ENCODE data around the gene RHD.
"Not testable (repeated sequence)": the region's sequence is repeated elsewhere in the genome, so short reads cannot be mapped to it uniquely, and the experiment has no call there.

The RHD gene

DNA sequence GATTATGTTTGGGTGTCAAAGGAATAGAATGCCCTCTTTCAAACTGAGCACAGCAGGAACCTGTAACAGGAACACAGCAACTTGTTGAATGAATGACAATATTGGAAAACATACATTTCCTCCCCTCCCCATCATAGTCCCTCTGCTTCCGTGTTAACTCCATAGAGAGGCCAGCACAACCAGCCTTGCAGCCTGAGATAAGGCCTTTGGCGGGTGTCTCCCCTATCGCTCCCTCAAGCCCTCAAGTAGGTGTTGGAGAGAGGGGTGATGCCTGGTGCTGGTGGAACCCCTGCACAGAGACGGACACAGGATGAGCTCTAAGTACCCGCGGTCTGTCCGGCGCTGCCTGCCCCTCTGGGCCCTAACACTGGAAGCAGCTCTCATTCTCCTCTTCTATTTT lies at the start of gene RHD:
Gene RHD (plus strand): TSS at position 272 of the 400 bp plus-strand sequence. CDS start 39 bp downstream, at position 311.
- H3K4me3 ChIP-seq (ENCODE audit: low read depth, low read length); DNase-seq (ENCODE audit: low read depth): not testable (repeated sequence)

DNA sequence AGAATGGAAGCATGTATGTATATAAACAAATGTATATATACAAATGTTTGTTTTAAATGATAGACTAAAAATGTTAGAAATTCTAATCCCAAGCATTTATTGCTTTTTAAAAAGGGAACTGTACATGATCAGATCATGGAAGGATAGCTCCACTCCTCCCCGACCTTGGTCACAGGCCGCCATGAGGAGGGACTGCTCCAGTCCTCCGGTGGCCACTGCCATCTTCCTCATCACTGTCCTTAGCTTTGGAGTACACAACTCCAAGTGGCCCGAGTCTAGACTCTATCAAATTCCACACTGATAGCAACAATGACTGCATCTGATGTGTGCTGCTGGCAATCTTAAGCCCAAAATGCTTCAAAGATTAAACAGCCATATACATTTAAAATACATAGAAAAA lies 49.7 kb upstream of the RHD start:
- TF ChIP-seq, protein P1, sequence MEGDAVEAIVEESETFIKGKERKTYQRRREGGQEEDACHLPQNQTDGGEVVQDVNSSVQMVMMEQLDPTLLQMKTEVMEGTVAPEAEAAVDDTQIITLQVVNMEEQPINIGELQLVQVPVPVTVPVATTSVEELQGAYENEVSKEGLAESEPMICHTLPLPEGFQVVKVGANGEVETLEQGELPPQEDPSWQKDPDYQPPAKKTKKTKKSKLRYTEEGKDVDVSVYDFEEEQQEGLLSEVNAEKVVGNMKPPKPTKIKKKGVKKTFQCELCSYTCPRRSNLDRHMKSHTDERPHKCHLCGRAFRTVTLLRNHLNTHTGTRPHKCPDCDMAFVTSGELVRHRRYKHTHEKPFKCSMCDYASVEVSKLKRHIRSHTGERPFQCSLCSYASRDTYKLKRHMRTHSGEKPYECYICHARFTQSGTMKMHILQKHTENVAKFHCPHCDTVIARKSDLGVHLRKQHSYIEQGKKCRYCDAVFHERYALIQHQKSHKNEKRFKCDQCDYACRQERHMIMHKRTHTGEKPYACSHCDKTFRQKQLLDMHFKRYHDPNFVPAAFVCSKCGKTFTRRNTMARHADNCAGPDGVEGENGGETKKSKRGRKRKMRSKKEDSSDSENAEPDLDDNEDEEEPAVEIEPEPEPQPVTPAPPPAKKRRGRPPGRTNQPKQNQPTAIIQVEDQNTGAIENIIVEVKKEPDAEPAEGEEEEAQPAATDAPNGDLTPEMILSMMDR (IDR thresholded peaks at IDR 0.05; ENCODE audit: low read depth, low read length, missing control alignments), result no peak
- H3K4me3 ChIP-seq (ENCODE audit: low read depth, low read length), result no peak overlapping the region
- no peak for DNase-seq (ENCODE audit: low read depth)

DNA sequence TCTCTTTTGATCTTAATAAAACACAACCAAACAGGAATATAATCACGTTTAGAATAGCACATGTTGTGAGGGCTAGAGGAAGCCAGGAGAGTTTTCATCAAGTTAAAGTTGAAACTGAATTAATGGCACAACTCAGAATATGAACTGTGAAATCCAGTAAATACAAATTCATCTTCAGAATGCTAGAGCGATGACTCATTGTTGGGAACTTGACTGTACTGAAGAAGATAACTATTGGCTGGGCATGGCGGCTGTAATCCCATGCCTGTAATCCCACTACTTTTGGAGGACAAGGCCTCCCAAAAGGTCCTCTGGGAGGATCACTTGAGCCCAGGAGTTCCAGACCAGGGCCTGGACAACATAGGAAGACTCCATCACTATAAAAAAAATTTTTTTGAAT lies 48.8 kb upstream of the RHD start:
- TF ChIP-seq, protein P1 (IDR thresholded peaks at IDR 0.05; ENCODE audit: low read depth, low read length, missing control alignments), result no peak
- DNase-seq (ENCODE audit: low read depth), result no peak
- no peak overlapping the region for H3K4me3 ChIP-seq (ENCODE audit: low read depth, low read length)

DNA sequence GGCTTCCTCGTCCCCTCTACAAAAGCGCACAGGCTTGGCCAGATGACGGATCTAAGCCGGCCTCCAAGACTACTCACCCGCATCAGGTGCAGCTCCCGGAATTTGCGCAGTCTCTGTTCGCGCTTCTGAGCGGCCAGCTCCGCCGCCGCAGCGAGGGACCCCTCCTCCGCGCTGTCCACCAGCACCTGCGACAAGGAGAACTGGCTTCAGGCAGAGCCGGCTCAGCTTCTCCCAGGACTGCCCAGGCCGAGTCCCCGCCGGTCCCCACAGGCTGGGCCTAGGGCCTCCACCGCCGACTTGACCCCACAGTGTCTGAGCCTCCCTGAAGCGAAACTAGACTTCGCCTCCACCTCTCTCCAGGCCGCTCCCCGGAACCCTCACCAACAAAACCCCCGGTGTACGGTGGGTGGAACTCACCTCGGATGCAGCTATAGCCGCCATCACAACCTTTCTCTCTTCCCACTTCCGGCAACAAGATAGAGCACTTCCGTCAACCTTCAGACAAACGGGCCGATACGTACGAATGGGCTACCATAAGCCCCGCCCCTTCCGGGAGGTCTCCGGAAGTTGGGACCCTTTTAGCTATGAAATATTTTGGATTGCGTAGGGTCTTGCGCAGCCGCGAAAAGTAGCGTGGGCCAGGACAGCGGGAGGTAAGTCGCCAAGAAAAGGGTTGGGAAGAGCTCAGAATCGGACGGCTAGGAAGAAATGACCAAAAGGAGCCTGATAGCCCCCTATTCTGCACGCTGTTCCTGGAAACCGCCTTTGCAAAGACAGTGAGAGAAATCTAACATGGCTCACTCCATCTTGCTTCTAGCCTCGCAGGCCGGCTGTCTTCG lies 40.1 kb upstream of the RHD start, which contains the start of gene SYF2:
Gene SYF2 (minus strand): TSS at position 476 of the 839 bp plus-strand sequence. CDS start 35 bp downstream, at position 441.
- H3K4me3 ChIP-seq (ENCODE audit: low read depth, low read length), result peak within 1 kb of the TSS; percentile 85
- DNase-seq (ENCODE audit: low read depth), result peak; percentile 87
- TF ChIP-seq, protein P1 (IDR thresholded peaks at IDR 0.05; ENCODE audit: low read depth, low read length, missing control alignments), result no peak

DNA sequence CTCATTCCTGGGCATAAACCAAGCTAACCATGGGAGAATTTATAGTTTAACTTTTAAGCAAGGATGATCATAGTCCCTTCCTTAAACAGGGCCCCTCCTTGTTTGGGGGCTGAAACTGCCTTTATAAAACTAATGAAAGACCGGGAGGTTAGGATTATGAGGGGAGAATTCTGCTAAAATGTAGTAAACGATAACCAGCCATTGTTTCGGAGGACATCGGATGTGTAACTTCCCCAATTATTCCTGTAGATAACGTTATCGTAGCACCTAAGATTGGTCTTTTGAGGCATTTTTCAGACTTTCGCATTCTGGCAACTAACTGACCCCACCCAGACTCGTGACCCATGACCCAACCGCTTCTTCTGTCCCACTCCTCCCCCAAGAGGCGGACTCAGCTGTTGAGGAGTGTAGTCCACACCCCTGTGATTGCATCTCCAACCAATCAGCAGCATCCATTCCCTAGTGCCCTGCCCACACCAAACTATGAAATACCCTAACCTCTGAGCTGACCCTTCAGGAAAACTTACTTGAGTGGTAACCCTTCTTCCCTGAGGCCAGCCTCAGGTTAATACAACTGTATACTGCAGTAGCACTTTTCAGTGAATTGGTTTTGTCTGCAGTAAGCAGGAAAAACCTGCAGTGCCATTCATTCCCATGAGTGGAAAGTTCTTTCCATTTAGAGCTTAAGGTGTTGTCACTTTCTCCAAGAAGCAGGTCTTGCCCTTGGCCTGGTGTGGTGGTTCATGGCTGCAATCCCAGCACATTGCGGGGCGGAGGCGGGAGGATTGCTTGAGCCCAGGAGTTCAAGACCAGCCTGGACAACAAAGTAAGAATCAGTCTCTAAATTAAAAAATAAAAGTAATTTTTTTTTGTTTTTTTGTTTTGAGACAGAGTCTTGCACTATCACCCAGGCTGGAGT lies 39.2 kb upstream of the RHD start:
- peak; percentile 73 for DNase-seq (ENCODE audit: low read depth)
- TF ChIP-seq, protein P1 (IDR thresholded peaks at IDR 0.05; ENCODE audit: low read depth, low read length, missing control alignments), result no peak

DNA sequence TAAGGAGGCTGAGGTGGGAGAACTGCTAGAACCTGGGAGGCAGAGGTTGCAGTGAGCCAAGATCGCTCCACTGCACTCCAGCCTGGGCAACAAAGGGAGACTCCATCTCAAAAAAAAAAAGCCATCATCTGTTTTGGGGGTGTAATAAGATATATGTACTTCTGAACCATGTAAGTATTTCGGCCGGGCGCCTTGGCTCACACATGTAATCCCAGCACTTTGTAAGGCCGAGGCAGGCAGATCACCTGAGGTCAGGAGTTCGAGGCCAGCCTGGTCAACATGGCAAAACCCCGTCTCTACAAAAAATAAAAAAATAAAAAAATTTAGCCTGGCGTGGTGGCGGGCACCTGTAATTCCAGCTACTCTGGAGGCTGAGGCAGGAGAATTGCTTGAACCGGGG lies 36.9 kb upstream of the RHD start:
- DNase-seq (ENCODE audit: low read depth); H3K4me3 ChIP-seq (ENCODE audit: low read depth, low read length): not testable (repeated sequence)

More for the DNA sequence above, 39.2 kb upstream of the RHD start:
- H3K4me3 ChIP-seq (ENCODE audit: low read depth, low read length), result peak overlapping the region; percentile 85

DNA sequence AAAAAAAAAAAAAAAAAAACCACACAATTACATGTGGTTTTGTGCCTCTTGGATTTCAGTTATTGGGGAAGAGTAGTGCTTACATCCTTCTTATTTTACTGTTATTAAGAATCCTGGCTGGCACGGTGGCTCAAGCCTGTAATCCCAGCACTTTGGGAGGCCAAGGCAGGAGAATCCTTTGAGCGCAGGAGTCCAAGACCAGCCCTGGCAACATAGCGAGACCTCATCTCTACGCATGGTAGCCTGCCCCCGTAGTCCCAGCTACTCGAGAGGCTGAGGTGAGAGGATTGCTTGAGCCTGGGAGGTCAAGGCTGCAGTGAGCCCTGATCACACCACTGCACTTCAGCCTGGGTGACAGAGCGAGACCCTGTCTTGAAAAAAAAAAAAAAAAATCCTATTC lies 36.0 kb upstream of the RHD start:
- peak overlapping the region; percentile 7; the same call in 1 of the 2 replicates for H3K4me3 ChIP-seq (ENCODE audit: low read depth, low read length)

DNA sequence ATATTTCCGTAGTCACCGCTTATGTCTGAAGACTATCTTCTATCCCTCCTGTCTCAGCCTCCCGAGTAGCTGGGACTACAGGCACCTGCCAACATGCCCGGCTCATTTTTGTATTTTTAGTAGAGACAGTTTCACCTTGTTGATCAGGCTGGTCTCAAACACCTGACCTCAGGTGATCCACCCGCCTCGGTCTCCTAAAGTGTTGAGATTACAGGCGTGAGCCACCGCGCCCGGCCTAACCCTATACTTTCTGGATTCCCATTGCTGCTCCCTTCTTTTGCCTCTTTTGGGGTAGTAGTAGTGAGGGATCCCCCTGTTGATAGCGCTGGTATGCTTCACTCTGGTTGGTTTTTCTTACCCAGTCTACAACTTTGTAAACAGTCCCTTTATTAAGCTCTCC lies 34.3 kb upstream of the RHD start:
- DNase-seq (ENCODE audit: low read depth), result no peak
- TF ChIP-seq, protein P1 (IDR thresholded peaks at IDR 0.05; ENCODE audit: low read depth, low read length, missing control alignments), result no peak
- H3K4me3 ChIP-seq (ENCODE audit: low read depth, low read length), result no peak overlapping the region

More for the DNA sequence above, 36.0 kb upstream of the RHD start:
- not testable (repeated sequence) for DNase-seq (ENCODE audit: low read depth)
